Endodermal cell (in vitro differentiated cells): ENCODE measurements around the gene CAMSAP1. TPM values are rescaled to one million over a fixed set of nuclear protein-coding genes. Genes with fewer than 3 reads are reported as not detected.

Experiments
- DNase-seq: peaks from one replicate; pipeline ENCODE4 v3.0.0-alpha.2; 2017
- H3K27ac ChIP-seq: 2 replicates; pipeline ENCODE4 v1.5.1; 2013; ENCODE audit warnings: mild to moderate bottlenecking, low read depth, low read length, moderate library complexity
- H3K27me3 ChIP-seq: 2 replicates; pipeline ENCODE4 v1.6.1; 2013; ENCODE audit warnings: mild to moderate bottlenecking, low read length, moderate library complexity; ENCODE audit not compliant: insufficient read depth, control insufficient read depth, poor library complexity, severe bottlenecking
- H3K36me3 ChIP-seq: 2 replicates; pipeline ENCODE4 v1.7.0; 2013; ENCODE audit warnings: mild to moderate bottlenecking, low read length, moderate library complexity; ENCODE audit not compliant: control insufficient read depth, insufficient read depth
- H3K4me1 ChIP-seq: one replicate; pipeline ENCODE4 v1.7.0; 2013; ENCODE audit warnings: low read length; ENCODE audit not compliant: control insufficient read depth, insufficient read depth
- H3K4me3 ChIP-seq: 2 replicates; pipeline ENCODE4 v1.5.1; 2013; ENCODE audit warnings: mild to moderate bottlenecking, low read length, moderate library complexity
- H3K9ac ChIP-seq: 2 replicates; pipeline ENCODE4 v1.6.1; 2013; ENCODE audit warnings: mild to moderate bottlenecking, low read length, moderate library complexity; ENCODE audit not compliant: poor library complexity, severe bottlenecking; ENCODE audit errors: extremely low read depth
- H3K9me3 ChIP-seq: 2 replicates; pipeline ENCODE4 v1.6.1; 2013; ENCODE audit warnings: mild to moderate bottlenecking, low read length, moderate library complexity; ENCODE audit not compliant: control insufficient read depth
- H3K27ac Mint-ChIP-seq: 2 replicates; pipeline ENCODE4 v1.8.0; 2020; ENCODE audit warnings: mixed read lengths
- H3K27me3 Mint-ChIP-seq: 2 replicates; pipeline ENCODE4 v1.8.0; 2021; ENCODE audit warnings: mild to moderate bottlenecking, mixed read lengths; ENCODE audit not compliant: insufficient read depth
- H3K36me3 Mint-ChIP-seq: 2 replicates; pipeline ENCODE4 v1.8.0; 2020; ENCODE audit warnings: low read depth, mixed read lengths
- H3K4me1 Mint-ChIP-seq: 2 replicates; pipeline ENCODE4 v1.8.0; 2020; ENCODE audit warnings: mixed read lengths
- H3K4me3 Mint-ChIP-seq: 2 replicates; pipeline ENCODE4 v1.8.0; 2020; ENCODE audit warnings: mild to moderate bottlenecking, moderate library complexity, mixed read lengths
- H3K9me3 Mint-ChIP-seq: 2 replicates; pipeline ENCODE4 v1.8.0; 2020; ENCODE audit warnings: mild to moderate bottlenecking, mixed read lengths
- WGBS, 2 experiments: methylation state at CpG; one replicate each; pipeline versions ENCODE4 v1.1.5 to v1.1.7; 2013; ENCODE audit warnings: missing lambda C conversion rate in 2 of 2, mixed read lengths in 1 of 2; ENCODE audit not compliant: insufficient coverage in 1 of 2, insufficient read length in 1 of 2; 5-methylcytosine and 5-hydroxymethylcytosine counted together
- total RNA-seq, 2 donors: library from RNA; stranded (reverse); fragmentation: NEBNext Ultra II Directional in 1 of 2; extraction: Animal tissue kit (Norgen Biotek cat#: 25700) in 1 of 2; gene quantifications; 2 replicates in 1 of 2; 3 replicates in 1 of 2; pipeline ENCODE4 v1.2.1, GENCODE V29; 2021
- TF ChIP-seq, protein P1 (sequence below): fragments of 200-600 bp; sonication (generic); conservative IDR thresholded peaks from 2 replicates; pipeline ENCODE4 v1.5.0; 2021; ENCODE audit warnings: antibody characterized with exemption, mild to moderate bottlenecking

Gene CAMSAP1
- total RNA-seq, 2 donors from 2014 or later = 40.1 to 43.1 TPM

DNA sequence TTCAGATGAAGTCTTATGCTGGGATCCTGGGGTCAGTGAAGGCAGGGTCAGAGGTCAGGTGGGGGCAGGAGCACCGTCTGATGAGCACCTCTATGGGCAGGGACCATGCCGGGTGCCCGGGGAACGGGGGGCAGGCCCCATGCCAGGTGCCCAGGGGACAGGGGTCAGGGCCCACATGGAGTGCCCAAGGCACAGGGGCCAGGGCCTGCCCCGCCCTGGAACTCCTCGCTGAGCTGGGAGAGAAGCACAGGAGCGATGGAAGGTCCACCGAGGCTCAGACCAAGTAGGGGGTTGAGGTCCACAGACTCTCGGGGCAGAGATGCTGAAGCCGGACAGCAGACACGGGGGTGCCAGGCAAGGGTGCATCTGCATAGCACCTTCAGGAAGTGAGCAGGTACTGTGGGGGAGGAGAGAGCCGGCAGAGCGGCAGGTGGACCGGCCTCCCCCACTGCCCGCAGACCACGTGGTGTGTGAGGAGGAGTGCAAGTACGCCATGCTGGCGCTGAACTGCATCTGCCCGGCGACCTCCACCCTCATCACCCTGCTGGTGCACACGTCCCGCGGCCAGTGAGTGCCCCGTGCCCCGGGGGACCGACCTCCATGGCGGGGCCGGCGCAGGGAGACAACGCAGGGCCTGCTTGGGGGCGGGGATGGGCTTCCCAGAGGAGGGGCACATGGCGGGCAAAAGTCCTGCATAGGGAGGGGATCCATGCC is 137.7 kb downstream of the CAMSAP1 start:
- Mint-ChIP-seq H3K4me3 (no peak overlapping the region), H3K27me3 (no peaks in the 10 kb centered on the region), H3K27ac (no peak overlapping the region), H3K36me3 (no peaks in the 10 kb centered on the region), H3K4me1 (no peaks in the 10 kb centered on the region), H3K9me3 (peaks cover 9% of the 10 kb centered on the region)
- H3K36me3 ChIP-seq = no peaks in the 10 kb centered on the region
- 91 to 99% methylated on average over 10 to 32 of the region's 32 CpGs for WGBS, 2 experiments
- H3K4me3 ChIP-seq = no peak overlapping the region
- H3K27me3 ChIP-seq = no peaks in the 10 kb centered on the region
- TF ChIP-seq, protein P1, sequence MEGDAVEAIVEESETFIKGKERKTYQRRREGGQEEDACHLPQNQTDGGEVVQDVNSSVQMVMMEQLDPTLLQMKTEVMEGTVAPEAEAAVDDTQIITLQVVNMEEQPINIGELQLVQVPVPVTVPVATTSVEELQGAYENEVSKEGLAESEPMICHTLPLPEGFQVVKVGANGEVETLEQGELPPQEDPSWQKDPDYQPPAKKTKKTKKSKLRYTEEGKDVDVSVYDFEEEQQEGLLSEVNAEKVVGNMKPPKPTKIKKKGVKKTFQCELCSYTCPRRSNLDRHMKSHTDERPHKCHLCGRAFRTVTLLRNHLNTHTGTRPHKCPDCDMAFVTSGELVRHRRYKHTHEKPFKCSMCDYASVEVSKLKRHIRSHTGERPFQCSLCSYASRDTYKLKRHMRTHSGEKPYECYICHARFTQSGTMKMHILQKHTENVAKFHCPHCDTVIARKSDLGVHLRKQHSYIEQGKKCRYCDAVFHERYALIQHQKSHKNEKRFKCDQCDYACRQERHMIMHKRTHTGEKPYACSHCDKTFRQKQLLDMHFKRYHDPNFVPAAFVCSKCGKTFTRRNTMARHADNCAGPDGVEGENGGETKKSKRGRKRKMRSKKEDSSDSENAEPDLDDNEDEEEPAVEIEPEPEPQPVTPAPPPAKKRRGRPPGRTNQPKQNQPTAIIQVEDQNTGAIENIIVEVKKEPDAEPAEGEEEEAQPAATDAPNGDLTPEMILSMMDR = no peak
- no peaks in the 10 kb centered on the region for H3K9me3 ChIP-seq
- H3K4me1 ChIP-seq = no peaks in the 10 kb centered on the region
- DNase-seq = no peak
- H3K27ac ChIP-seq = no peak overlapping the region
- no peak overlapping the region for H3K9ac ChIP-seq

GRCh38 chr9:135768516-135769218 is 138.7 kb downstream of the CAMSAP1 start:
- Histone ChIP-seq H3K9me3 (no peaks in the 10 kb centered on the region), H3K9ac (no peak overlapping the region), H3K27ac (no peak overlapping the region), H3K36me3 (no peaks in the 10 kb centered on the region), H3K4me1 (no peaks in the 10 kb centered on the region), H3K27me3 (no peaks in the 10 kb centered on the region), H3K4me3 (no peak overlapping the region)
- no peak for DNase-seq
- no peaks in the 10 kb centered on the region for H3K27me3 Mint-ChIP-seq
- no peak overlapping the region for H3K4me3 Mint-ChIP-seq
- no peaks in the 10 kb centered on the region for H3K4me1 Mint-ChIP-seq
- 89 to 96% methylated on average over 30 to 43 of the region's 43 CpGs for WGBS, 2 experiments
- H3K9me3 Mint-ChIP-seq = peaks cover 9% of the 10 kb centered on the region
- H3K27ac Mint-ChIP-seq = no peak overlapping the region
- TF ChIP-seq, protein P1 = no peak
- H3K36me3 Mint-ChIP-seq = no peaks in the 10 kb centered on the region

DNA sequence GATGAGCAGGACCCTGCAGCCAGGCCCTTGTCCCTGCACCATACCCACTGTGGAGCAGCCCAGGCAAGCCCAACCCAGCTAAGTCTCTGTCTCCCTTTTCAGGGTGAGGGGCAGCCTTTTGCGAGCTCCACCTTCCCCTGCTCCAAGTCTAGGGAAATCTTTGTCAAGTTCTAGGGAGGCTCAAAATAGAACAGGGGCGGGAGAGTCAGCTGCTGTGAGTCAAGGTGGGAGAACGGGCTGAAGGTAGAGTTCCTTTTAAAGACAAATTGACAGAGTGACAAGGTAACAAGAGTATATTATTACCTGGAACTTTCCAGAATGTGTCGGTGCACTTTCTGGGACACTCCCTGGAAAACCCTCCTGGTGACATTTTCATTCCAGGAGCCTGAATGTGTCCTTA is 140.6 kb downstream of the CAMSAP1 start:
- 91 to 94% methylated on average over 4 of the region's 4 CpGs for WGBS, 2 experiments
- Mint-ChIP-seq H3K27ac (no peak overlapping the region), H3K27me3 (no peaks in the 10 kb centered on the region), H3K36me3 (no peaks in the 10 kb centered on the region), H3K4me1 (no peaks in the 10 kb centered on the region), H3K9me3 (peaks cover 9% of the 10 kb centered on the region), H3K4me3 (no peak overlapping the region)
- Histone ChIP-seq H3K27me3 (no peaks in the 10 kb centered on the region), H3K9ac (no peak overlapping the region), H3K27ac (no peak overlapping the region), H3K4me1 (no peaks in the 10 kb centered on the region), H3K4me3 (no peak overlapping the region), H3K36me3 (no peaks in the 10 kb centered on the region), H3K9me3 (no peaks in the 10 kb centered on the region)
- DNase-seq = no peak
- TF ChIP-seq, protein P1 = no peak
